Subcutaneous abdominal adipose tissue (tissue), 5 donors: Measurements from ENCODE around the gene ZNF618.
A peak's percentile ranks its signal among the peaks of the same experiment; 100 is the strongest.

Source experiments
- H3K27ac ChIP-seq: one replicate; pipeline ENCODE4 v1.7.0; 2013; ENCODE audit warnings: low read depth, mild to moderate bottlenecking, inconsistent platforms, low read length, moderate library complexity
- H3K27me3 ChIP-seq, 5 donors: one replicate each; pipeline ENCODE4 v1.7.0; 2013; ENCODE audit warnings: low read length in 5 of 5, inconsistent platforms in 1 of 5; ENCODE audit not compliant: control insufficient read depth in 5 of 5, insufficient read depth in 4 of 5
- H3K36me3 ChIP-seq, 5 donors: one replicate each; pipeline ENCODE4 v1.7.0; 2013; ENCODE audit warnings: low read length in 5 of 5; ENCODE audit not compliant: control insufficient read depth in 5 of 5, insufficient read depth in 5 of 5
- H3K4me1 ChIP-seq, 5 donors: one replicate each; pipeline ENCODE4 v1.7.0; 2013; ENCODE audit warnings: low read length in 5 of 5, mild to moderate bottlenecking in 3 of 5, moderate library complexity in 1 of 5; ENCODE audit not compliant: control insufficient read depth in 5 of 5, insufficient read depth in 5 of 5
- H3K4me3 ChIP-seq, 5 donors: one replicate each; pipeline ENCODE4 v1.7.0; 2013; ENCODE audit warnings: low read length in 5 of 5, low read depth in 1 of 5
- H3K9ac ChIP-seq, 5 donors: one replicate each; pipeline ENCODE4 v1.7.0; 2013; ENCODE audit warnings: low read length in 5 of 5, mild to moderate bottlenecking in 4 of 5, moderate library complexity in 3 of 5
- H3K9me3 ChIP-seq, 5 donors: one replicate each; pipeline ENCODE4 v1.7.0; 2013; ENCODE audit warnings: low read length in 5 of 5; ENCODE audit not compliant: control insufficient read depth in 5 of 5
- donor health status: healthy.
- donor health status: healthy.
- donor health status: healthy.
- donor health status: healthy.
- donor health status: healthy.

The ZNF618 gene

GRCh38 chr9:113858282-113858681 is 17.8 kb upstream of the ZNF618 start:
- Histone ChIP-seq H3K4me3 (no peak overlapping the region), H3K9me3 (no peaks in the 10 kb centered on the region), H3K4me1 (no peaks in the 10 kb centered on the region), H3K27me3 (peaks cover 0 to 4% (median 0%) of the 10 kb centered on the region in 5 donors), H3K27ac (no peak overlapping the region), H3K9ac (no peak overlapping the region), H3K36me3 (no peaks in the 10 kb centered on the region)

GRCh38 chr9:113863345-113863744 is 12.8 kb upstream of the ZNF618 start:
- Histone ChIP-seq H3K9ac (no peak overlapping the region), H3K36me3 (no peaks in the 10 kb centered on the region), H3K27me3 (peaks cover 0 to 4% (median 0%) of the 10 kb centered on the region in 5 donors), H3K9me3 (no peaks in the 10 kb centered on the region), H3K27ac (no peak overlapping the region), H3K4me3 (no peak overlapping the region), H3K4me1 (no peaks in the 10 kb centered on the region)

- Histone ChIP-seq H3K36me3 (no peaks in the 10 kb centered on the region), H3K4me1 (no peaks in the 10 kb centered on the region), H3K9me3 (no peaks in the 10 kb centered on the region), H3K9ac (no peak overlapping the region), H3K4me3 (no peak overlapping the region), H3K27ac (no peak overlapping the region), H3K27me3 (no peaks in the 10 kb centered on the region)
These were observed 7.6 kb upstream of the ZNF618 start for GRCh38 chr9:113868501-113868900.

GRCh38 chr9:113872485-113873143 is 3.5 kb upstream of the ZNF618 start:
- Histone ChIP-seq H3K27me3 (no peaks in the 10 kb centered on the region), H3K9me3 (no peaks in the 10 kb centered on the region), H3K27ac (no peak overlapping the region), H3K9ac (no peak overlapping the region), H3K4me1 (peaks cover 0 to 9% (median 7%) of the 10 kb centered on the region in 5 donors), H3K4me3 (no peak overlapping the region), H3K36me3 (no peaks in the 10 kb centered on the region)

- Histone ChIP-seq H3K9me3 (no peaks in the 10 kb centered on the region), H3K27ac (no peak overlapping the region), H3K27me3 (no peaks in the 10 kb centered on the region), H3K4me3 (no peak overlapping the region), H3K9ac (no peak overlapping the region), H3K36me3 (no peaks in the 10 kb centered on the region), H3K4me1 (peaks cover 0 to 13% (median 8%) of the 10 kb centered on the region in 5 donors)
These were observed 2.7 kb upstream of the ZNF618 start for GRCh38 chr9:113873446-113873845.

- peaks cover 0 to 15% (median 8%) of the 10 kb centered on the region in 5 donors for H3K4me1 ChIP-seq
- no peaks in the 10 kb centered on the region for H3K9me3 ChIP-seq
- H3K9ac ChIP-seq, result no peak overlapping the region
- no peaks in the 10 kb centered on the region for H3K36me3 ChIP-seq
- no peak overlapping the region for H3K27ac ChIP-seq
- H3K27me3 ChIP-seq, result no peaks in the 10 kb centered on the region
- H3K4me3 ChIP-seq, result no peak overlapping the region
These were observed 2.2 kb upstream of the ZNF618 start for GRCh38 chr9:113873926-113874325.

GRCh38 chr9:113875459-113876150 is 504 bp upstream of the ZNF618 start:
- Histone ChIP-seq H3K36me3 (no peaks in the 10 kb centered on the region), H3K9ac (peak overlapping the region in 1 of 5 donors; percentile 52), H3K4me3 (peak overlapping the region in 4 of 5 donors; percentile 33 to 47 (median 40)), H3K27ac (no peak overlapping the region), H3K27me3 (no peaks in the 10 kb centered on the region), H3K9me3 (no peaks in the 10 kb centered on the region), H3K4me1 (peaks cover 0 to 26% (median 19%) of the 10 kb centered on the region in 5 donors)

GRCh38 chr9:113876993-113877368 is 872 bp downstream of the ZNF618 start:
- Histone ChIP-seq H3K4me3 (peak overlapping the region; percentile 64 to 80 (median 77)), H3K36me3 (no peaks in the 10 kb centered on the region), H3K4me1 (peaks cover 0 to 26% (median 19%) of the 10 kb centered on the region in 5 donors), H3K9me3 (no peaks in the 10 kb centered on the region), H3K9ac (peak overlapping the region in 4 of 5 donors; percentile 51 to 73 (median 60)), H3K27me3 (no peaks in the 10 kb centered on the region), H3K27ac (no peak overlapping the region)

GRCh38 chr9:113879318-113879717 is 3.2 kb downstream of the ZNF618 start:
- no peak overlapping the region for H3K9ac ChIP-seq
- H3K4me1 ChIP-seq, result peaks cover 0 to 26% (median 19%) of the 10 kb centered on the region in 5 donors
- no peaks in the 10 kb centered on the region for H3K9me3 ChIP-seq
- no peaks in the 10 kb centered on the region for H3K27me3 ChIP-seq
- peak overlapping the region in 3 of 5 donors; percentile 6 to 41 (median 29) for H3K4me3 ChIP-seq
- H3K36me3 ChIP-seq, result no peaks in the 10 kb centered on the region
- peak overlapping the region; percentile 3 for H3K27ac ChIP-seq

GRCh38 chr9:113879911-113880310 is 3.8 kb downstream of the ZNF618 start:
- Histone ChIP-seq H3K4me1 (peaks cover 0 to 26% (median 19%) of the 10 kb centered on the region in 5 donors), H3K9ac (peak overlapping the region in 1 of 5 donors; percentile 19), H3K9me3 (no peaks in the 10 kb centered on the region), H3K27me3 (no peaks in the 10 kb centered on the region), H3K27ac (peak overlapping the region; percentile 3), H3K36me3 (no peaks in the 10 kb centered on the region), H3K4me3 (peak overlapping the region in 4 of 5 donors; percentile 4 to 29 (median 12))
